ENCODE measurements around the gene CLMN. TPM values are rescaled to one million over a fixed set of nuclear protein-coding genes. Genes with fewer than 3 reads are reported as not detected.
A peak's percentile ranks its signal among the peaks of the same experiment; 100 is the strongest.

CLMN gene
- total RNA-seq, 1 donor from 2014 or later, result 9.6 TPM

- TF ChIP-seq CTCF (conservative IDR thresholded peaks at IDR 0.05; ENCODE audit: low read depth, low read length), result no peak
- DNase-seq (ENCODE audit: low read depth), result no peak
- no peak overlapping the region for H3K4me3 ChIP-seq (ENCODE audit: low read depth, low read length)
These were observed 60.7 kb downstream of the CLMN start for GRCh38 chr14:95258754-95259593.

- DNase-seq (ENCODE audit: low read depth), result no peak
- no peak overlapping the region for H3K4me3 ChIP-seq (ENCODE audit: low read depth, low read length)
- no peak for TF ChIP-seq CTCF (conservative IDR thresholded peaks at IDR 0.05; ENCODE audit: low read depth, low read length)
These were observed 61.6 kb downstream of the CLMN start for GRCh38 chr14:95258156-95258555.

- no peak overlapping the region for H3K4me3 ChIP-seq (ENCODE audit: low read depth, low read length)
- no peak for DNase-seq (ENCODE audit: low read depth)
- no peak for TF ChIP-seq CTCF (conservative IDR thresholded peaks at IDR 0.05; ENCODE audit: low read depth, low read length)
These were observed 62.2 kb downstream of the CLMN start for GRCh38 chr14:95257521-95257920.

GRCh38 chr14:95256776-95257060, 63.0 kb downstream of the CLMN start:
- no peak for DNase-seq (ENCODE audit: low read depth)
- no peak overlapping the region for H3K4me3 ChIP-seq (ENCODE audit: low read depth, low read length)
- TF ChIP-seq CTCF (conservative IDR thresholded peaks at IDR 0.05; ENCODE audit: low read depth, low read length), result no peak

- TF ChIP-seq CTCF (conservative IDR thresholded peaks at IDR 0.05; ENCODE audit: low read depth, low read length), result no peak
- peak overlapping the region; percentile 28 for H3K4me3 ChIP-seq (ENCODE audit: low read depth, low read length)
- peak; percentile 80 for DNase-seq (ENCODE audit: low read depth)
These were observed 63.5 kb downstream of the CLMN start for GRCh38 chr14:95256002-95256775.

GRCh38 chr14:95255487-95255886, 64.2 kb downstream of the CLMN start:
- no peak for TF ChIP-seq CTCF (conservative IDR thresholded peaks at IDR 0.05; ENCODE audit: low read depth, low read length)
- DNase-seq (ENCODE audit: low read depth), result peak; percentile 72
- H3K4me3 ChIP-seq (ENCODE audit: low read depth, low read length), result peak overlapping the region; percentile 28
